HFFc6 (cell line): ENCODE results near the gene ZNF700. TPM values are rescaled to one million over a fixed set of nuclear protein-coding genes. Genes with fewer than 3 reads are reported as not detected.
A peak's percentile ranks its signal among the peaks of the same experiment; 100 is the strongest.

Source experiments
- DNase-seq: peaks from one replicate; pipeline ENCODE4 v3.0.0-alpha.2; 2018
- H3K27ac Mint-ChIP-seq: 2 replicates; pipeline ENCODE4 v1.8.0; 2020; ENCODE audit warnings: mild to moderate bottlenecking, mixed read lengths
- H3K27me3 Mint-ChIP-seq: 2 replicates; pipeline ENCODE4 v1.8.0; 2021; ENCODE audit warnings: mild to moderate bottlenecking, moderate library complexity, mixed read lengths; ENCODE audit not compliant: insufficient read depth
- H3K36me3 Mint-ChIP-seq: 2 replicates; pipeline ENCODE4 v1.8.0; 2021; ENCODE audit warnings: low read depth, mixed read lengths
- H3K4me1 Mint-ChIP-seq: 2 replicates; pipeline ENCODE4 v1.8.0; 2020; ENCODE audit warnings: low read depth, mixed read lengths
- H3K4me3 Mint-ChIP-seq: 2 replicates; pipeline ENCODE4 v1.8.0; 2020; ENCODE audit warnings: mild to moderate bottlenecking, moderate library complexity, mixed read lengths
- H3K9me3 Mint-ChIP-seq: 2 replicates; pipeline ENCODE4 v1.8.0; 2020; ENCODE audit warnings: mild to moderate bottlenecking, mixed read lengths
- CTCF ChIP-seq: fragments of 200-600 bp; sonication (generic); IDR thresholded peaks from 2 replicates; pipeline ENCODE4 v1.5.0; 2021; ENCODE audit warnings: antibody characterized with exemption, mild to moderate bottlenecking
- total RNA-seq, 6 experiments: library from RNA; stranded (reverse); fragmentation: NEBNext Ultra II Directional; extraction: Animal tissue kit (Norgen Biotek cat#: 25700); gene quantifications; 2 replicates in 1 of 6; 3 replicates in 5 of 6; pipeline ENCODE4 v1.2.3, GENCODE V29; 2021

ZNF700 gene
- total RNA-seq, 6 experiments from 2014 or later, result 4.6 to 6.0 (median 5.2) TPM

- H3K4me3 Mint-ChIP-seq, result no peak overlapping the region
- peaks cover 58% of the 10 kb centered on the region for H3K36me3 Mint-ChIP-seq
- no peak overlapping the region for H3K27ac Mint-ChIP-seq
- H3K27me3 Mint-ChIP-seq, result no peaks in the 10 kb centered on the region; the same call in 1 of the 2 replicates
- no peak for TF ChIP-seq CTCF
- DNase-seq, result no peak
- peaks cover 84% of the 10 kb centered on the region for H3K9me3 Mint-ChIP-seq
- no peaks in the 10 kb centered on the region for H3K4me1 Mint-ChIP-seq
These were observed 54.6 kb downstream of the ZNF700 start for GRCh38 chr19:11979527-11979926.

- Mint-ChIP-seq H3K27me3 (no peaks in the 10 kb centered on the region), H3K4me3 (no peak overlapping the region), H3K4me1 (peaks cover 5% of the 10 kb centered on the region; the same call in 1 of the 2 replicates), H3K27ac (no peak overlapping the region), H3K36me3 (peaks cover 39% of the 10 kb centered on the region), H3K9me3 (peaks cover 55% of the 10 kb centered on the region)
- no peak for TF ChIP-seq CTCF
- DNase-seq, result no peak
These were observed 57.6 kb downstream of the ZNF700 start for GRCh38 chr19:11982526-11982925.

- no peak overlapping the region for H3K4me3 Mint-ChIP-seq
- H3K9me3 Mint-ChIP-seq, result peaks cover 30% of the 10 kb centered on the region
- no peak overlapping the region for H3K27ac Mint-ChIP-seq
- no peak for DNase-seq
- H3K27me3 Mint-ChIP-seq, result no peaks in the 10 kb centered on the region
- peaks cover 12% of the 10 kb centered on the region for H3K4me1 Mint-ChIP-seq
- peak; percentile 32; the same call in 1 of the 2 replicates for TF ChIP-seq CTCF
- peaks cover 14% of the 10 kb centered on the region for H3K36me3 Mint-ChIP-seq
These were observed 60.1 kb downstream of the ZNF700 start for GRCh38 chr19:11984986-11985385.

GRCh38 chr19:11986754-11987153 lies 61.8 kb downstream of the ZNF700 start:
- no peaks in the 10 kb centered on the region; the same call in 1 of the 2 replicates for H3K36me3 Mint-ChIP-seq
- H3K27ac Mint-ChIP-seq, result no peak overlapping the region
- peaks cover 19% of the 10 kb centered on the region for H3K4me1 Mint-ChIP-seq
- no peaks in the 10 kb centered on the region; the same call in 1 of the 2 replicates for H3K27me3 Mint-ChIP-seq
- peaks cover 12% of the 10 kb centered on the region for H3K9me3 Mint-ChIP-seq
- peak overlapping the region; percentile 99; the same call in 1 of the 2 replicates for H3K4me3 Mint-ChIP-seq
- DNase-seq, result no peak
- no peak for TF ChIP-seq CTCF

GRCh38 chr19:11987405-11988281 lies 62.7 kb downstream of the ZNF700 start:
- Mint-ChIP-seq H3K27me3 (no peaks in the 10 kb centered on the region; the same call in 1 of the 2 replicates), H3K27ac (peak overlapping the region; percentile 97), H3K4me1 (peaks cover 28% of the 10 kb centered on the region), H3K4me3 (peak overlapping the region; percentile 99), H3K36me3 (no peaks in the 10 kb centered on the region; the same call in 1 of the 2 replicates), H3K9me3 (peaks cover 4% of the 10 kb centered on the region; the same call in 1 of the 2 replicates)
- DNase-seq, result peak; percentile 92
- no peak for TF ChIP-seq CTCF
